Activated CD8-positive, alpha-beta T cell treated with anti-CD3 and anti-CD28 coated beads for 36 hours (primary cell): ENCODE measurements around the gene PRR15. TPM values are rescaled to one million over a fixed set of nuclear protein-coding genes. Genes with fewer than 3 reads are reported as not detected.

Experiments used
- ATAC-seq: fragments of 200-7000 bp; cut with Tn5 transposase; one replicate; pipeline ENCODE4 v1.10.0; 2021; ENCODE audit warnings: mild to moderate bottlenecking, moderate library complexity
- CTCF ChIA-PET: fragments of 350-600 bp; sonication (Branson Sonifier 250); formaldehyde crosslinking; loops from one replicate; lab custom pipeline; 2021; ENCODE audit warnings: antibody characterized with exemption; lab: Charles Lee
- POLR2A ChIA-PET: fragments of 350-600 bp; sonication (Branson Sonifier 250); formaldehyde crosslinking; loops from one replicate; lab custom pipeline; 2021; ENCODE audit warnings: antibody characterized with exemption; lab: Charles Lee
- DNase-seq: peaks from one replicate; pipeline ENCODE4 v3.0.0-alpha.2; 2020
- H3K27ac Mint-ChIP-seq: one replicate; pipeline ENCODE4 v1.8.0; 2021; ENCODE audit warnings: mild to moderate bottlenecking, mixed read lengths
- H3K27me3 Mint-ChIP-seq: one replicate; pipeline ENCODE4 v1.8.0; 2021; ENCODE audit warnings: mixed read lengths
- H3K36me3 Mint-ChIP-seq: one replicate; pipeline ENCODE4 v1.8.0; 2021; ENCODE audit warnings: low read depth, mixed read lengths
- H3K4me1 Mint-ChIP-seq: one replicate; pipeline ENCODE4 v1.8.0; 2021; ENCODE audit warnings: low read depth, mixed read lengths
- H3K4me3 Mint-ChIP-seq: one replicate; pipeline ENCODE4 v1.8.0; 2021; ENCODE audit warnings: mild to moderate bottlenecking, moderate library complexity, mixed read lengths
- H3K9me3 Mint-ChIP-seq: one replicate; pipeline ENCODE4 v1.8.0; 2021; ENCODE audit warnings: mixed read lengths
- CTCF ChIP-seq: fragments of 200-600 bp; IDR thresholded peaks from one replicate; pipeline ENCODE4 v1.8.0; 2022; ENCODE audit warnings: antibody characterized with exemption, mild to moderate bottlenecking
- intact Hi-C: fragments of 100-400 bp; cut with micrococcal nuclease; formaldehyde crosslinking; loops from one replicate; pipeline ENCODE4 v1.10.0; 2022
- total RNA-seq, 2 experiments: library from RNA; stranded (reverse); gene quantifications; one replicate each; pipeline ENCODE4 v1.2.3, GENCODE V29; 2021

PRR15 gene
- total RNA-seq, 2 experiments from 2014 or later, result not detected

DNA sequence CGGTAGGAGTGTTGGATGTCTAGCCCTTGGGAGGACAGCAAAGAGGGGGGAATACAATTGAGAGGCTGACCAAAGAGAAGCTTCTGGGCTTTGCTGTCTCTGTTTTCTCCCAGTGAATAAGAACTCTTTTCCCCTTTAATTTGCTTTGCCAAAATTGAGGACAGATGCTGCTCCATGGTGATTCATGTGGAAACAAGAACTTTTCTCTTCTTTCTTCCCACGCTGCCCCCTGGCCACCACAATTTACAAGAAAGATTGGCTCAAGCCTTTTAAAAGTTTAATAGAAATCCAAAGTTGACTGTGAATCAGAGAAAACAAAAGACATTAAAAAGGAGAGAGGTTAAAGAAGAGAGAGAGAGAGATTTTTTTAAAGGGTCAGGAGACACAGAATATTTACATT, 49.0 kb downstream of the PRR15 start:
- H3K4me3 Mint-ChIP-seq, result no peak overlapping the region
- H3K27ac Mint-ChIP-seq, result no peak overlapping the region
- POLR2A ChIA-PET, result no interaction called here
- H3K36me3 Mint-ChIP-seq, result no peaks in the 10 kb centered on the region
- H3K27me3 Mint-ChIP-seq, result peaks cover 14% of the 10 kb centered on the region
- CTCF ChIA-PET, result no interaction called here
- TF ChIP-seq CTCF, result no peak
- DNase-seq (no peak), ATAC-seq (no peak)
- no peaks in the 10 kb centered on the region for H3K9me3 Mint-ChIP-seq
- H3K4me1 Mint-ChIP-seq, result no peaks in the 10 kb centered on the region
- intact Hi-C loops, result no loop called here

GRCh38 chr7:29613100-29613499, 49.5 kb downstream of the PRR15 start:
- no peak overlapping the region for H3K27ac Mint-ChIP-seq

DNA sequence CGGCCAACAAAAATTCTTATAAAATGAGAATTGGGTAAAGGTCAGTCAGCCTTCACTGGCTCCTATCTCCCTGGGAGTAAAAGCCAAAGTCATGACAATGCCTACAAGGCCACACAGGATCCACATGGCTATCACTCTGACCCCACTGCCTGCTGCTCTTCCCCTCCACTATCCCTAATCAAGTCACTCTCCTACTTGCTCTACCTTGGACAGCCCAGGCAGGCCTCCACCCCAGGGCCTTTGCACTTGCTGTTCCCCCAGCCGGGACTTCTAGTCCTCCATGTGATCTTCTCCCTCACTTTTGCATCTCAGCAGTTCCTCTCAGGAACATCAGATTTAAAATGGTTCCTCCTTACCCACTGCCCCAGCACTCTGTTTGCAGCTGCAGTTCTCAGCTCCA, 50.6 kb downstream of the PRR15 start:
- no peaks in the 10 kb centered on the region for H3K4me1 Mint-ChIP-seq
- no peak overlapping the region for H3K4me3 Mint-ChIP-seq
- no peaks in the 10 kb centered on the region for H3K9me3 Mint-ChIP-seq
- POLR2A ChIA-PET, result no interaction called here
- no peak overlapping the region for H3K27ac Mint-ChIP-seq
- peaks cover 17% of the 10 kb centered on the region for H3K27me3 Mint-ChIP-seq
- no peaks in the 10 kb centered on the region for H3K36me3 Mint-ChIP-seq
- intact Hi-C loops, result no loop called here
- ATAC-seq (no peak), DNase-seq (no peak)
- no peak for TF ChIP-seq CTCF
- CTCF ChIA-PET, result no interaction called here

More at GRCh38 chr7:29613100-29613499, 49.5 kb downstream of the PRR15 start:
- peaks cover 14% of the 10 kb centered on the region for H3K27me3 Mint-ChIP-seq
- DNase-seq (no peak), ATAC-seq (no peak)
- ChIA-PET POLR2A (no interaction called here), CTCF (no interaction called here)
- no peaks in the 10 kb centered on the region for H3K4me1 Mint-ChIP-seq
- TF ChIP-seq CTCF, result no peak
- intact Hi-C loops, result no loop called here
- H3K36me3 Mint-ChIP-seq, result no peaks in the 10 kb centered on the region
- H3K9me3 Mint-ChIP-seq, result no peaks in the 10 kb centered on the region
- no peak overlapping the region for H3K4me3 Mint-ChIP-seq

Other genes starting within 250 kb of the PRR15 start
- gene WIPF3, start 242.7 kb downstream of the PRR15 start, total RNA-seq, result not detected